GM08714 (cell line): ENCODE data around the gene MR1.

Source experiments
- H3K4me3 ChIP-seq: fragments of 200-500 bp; sonication (Bioruptor generic); 2 replicates; pipeline ENCODE4 v1.5.1; 2014; ENCODE audit warnings: mild to moderate bottlenecking, low read length, inconsistent platforms
- ZNF274 ChIP-seq: IDR thresholded peaks from 2 replicates; pipeline ENCODE4 v1.6.1; 2012; ENCODE audit warnings: mild to moderate bottlenecking, low read depth, low read length

MR1 gene

GRCh38 chr1:181087400-181087901, 53.7 kb downstream of the MR1 start:
- no peak for TF ChIP-seq ZNF274

GRCh38 chr1:181088079-181089016, 54.6 kb downstream of the MR1 start, which contains the start of gene IER5:
IER5 (plus strand) TSS chr1:181088700; CDS start chr1:181088903, 203 bp downstream.
- TF ChIP-seq ZNF274 = no peak
- H3K4me3 ChIP-seq = peak within 1 kb of the TSS; percentile 89

More at GRCh38 chr1:181087400-181087901, 53.7 kb downstream of the MR1 start:
- H3K4me3 ChIP-seq = peak overlapping the region; percentile 45

- peak overlapping the region; percentile 89 for H3K4me3 ChIP-seq
- TF ChIP-seq ZNF274 = no peak
These were observed 55.4 kb downstream of the MR1 start for GRCh38 chr1:181089017-181089675.

- TF ChIP-seq ZNF274 = no peak
- H3K4me3 ChIP-seq = peak overlapping the region; percentile 89
These were observed 56.1 kb downstream of the MR1 start for GRCh38 chr1:181089676-181090544.

- peak overlapping the region; percentile 89 for H3K4me3 ChIP-seq
- TF ChIP-seq ZNF274 = no peak
These were observed 56.9 kb downstream of the MR1 start for GRCh38 chr1:181090641-181091126.

- peak overlapping the region; percentile 89; the same call in 1 of the 2 replicates for H3K4me3 ChIP-seq
- no peak for TF ChIP-seq ZNF274
These were observed 57.7 kb downstream of the MR1 start for GRCh38 chr1:181091309-181092040.

- no peak for TF ChIP-seq ZNF274
- peak overlapping the region; percentile 89; the same call in 1 of the 2 replicates for H3K4me3 ChIP-seq
These were observed 58.3 kb downstream of the MR1 start for GRCh38 chr1:181092056-181092455.

- H3K4me3 ChIP-seq = peak overlapping the region; percentile 22; the same call in 1 of the 2 replicates
- TF ChIP-seq ZNF274 = no peak
These were observed 59.2 kb downstream of the MR1 start for GRCh38 chr1:181092883-181093458.

GRCh38 chr1:181094416-181095212, 60.8 kb downstream of the MR1 start:
- TF ChIP-seq ZNF274 = no peak
- H3K4me3 ChIP-seq = no peak overlapping the region

- TF ChIP-seq ZNF274 = no peak
These were observed 61.5 kb downstream of the MR1 start for GRCh38 chr1:181095260-181095659.

GRCh38 chr1:181095763-181096184, 62.0 kb downstream of the MR1 start:
- TF ChIP-seq ZNF274 = no peak

More at GRCh38 chr1:181095260-181095659, 61.5 kb downstream of the MR1 start:
- H3K4me3 ChIP-seq = no peak overlapping the region

GRCh38 chr1:181097242-181097641, 63.5 kb downstream of the MR1 start:
- no peak for TF ChIP-seq ZNF274
- H3K4me3 ChIP-seq = no peak overlapping the region

More at GRCh38 chr1:181095763-181096184, 62.0 kb downstream of the MR1 start:
- no peak overlapping the region for H3K4me3 ChIP-seq
